SIG-M5 (cell line): ENCODE data around the gene DEUP1.

ENCODE experiments used
- DNase-seq: peaks from one replicate; lab custom pipeline; 2025; lab: John Stamatoyannopoulos, UW

Gene DEUP1

GRCh38 chr11:93480256-93480655 lies 149.7 kb downstream of the DEUP1 start:
- DNase-seq, result no peak

- DNase-seq, result no peak
These were observed 150.2 kb downstream of the DEUP1 start for GRCh38 chr11:93480756-93481155.

DNA sequence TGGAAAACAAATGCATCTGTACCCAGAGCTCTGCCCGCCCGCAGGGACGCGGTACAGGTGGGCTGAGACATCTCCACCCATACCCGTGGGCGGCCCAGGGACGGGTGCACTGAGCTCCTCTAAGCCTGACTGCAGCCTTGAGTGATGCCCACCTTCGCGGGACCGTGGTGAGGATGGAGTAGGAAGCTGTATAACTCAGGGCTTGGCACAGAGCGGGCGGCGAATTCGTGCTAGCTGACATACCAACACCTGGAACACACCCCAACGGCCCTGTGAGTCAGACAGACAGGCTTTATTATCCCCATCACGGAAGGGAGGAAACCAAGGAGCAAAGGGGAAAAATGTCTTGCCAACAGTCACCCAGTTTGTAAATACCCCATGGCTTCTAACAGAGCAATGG lies 150.7 kb downstream of the DEUP1 start:
- no peak for DNase-seq

GRCh38 chr11:93481696-93482095 lies 151.2 kb downstream of the DEUP1 start:
- DNase-seq, result no peak

DNA sequence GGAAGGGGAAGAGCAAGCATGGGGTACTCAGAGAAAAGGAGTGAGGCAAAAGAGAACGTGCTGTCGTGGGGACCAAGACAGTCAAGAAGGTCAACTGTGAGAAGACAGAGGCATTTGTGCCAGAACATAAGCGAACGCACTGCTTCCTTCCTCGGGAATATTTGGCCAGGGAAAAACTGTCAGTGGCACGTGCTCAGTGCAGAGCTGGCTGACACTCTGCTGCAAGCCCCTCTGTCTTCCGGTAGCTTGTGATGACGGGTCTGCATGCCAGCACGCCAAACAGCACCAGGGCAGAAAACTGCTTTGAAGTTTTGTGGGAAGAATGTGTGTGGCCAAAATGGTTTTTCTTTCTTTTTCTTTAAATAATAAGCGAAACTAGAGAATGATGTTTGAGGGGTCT lies 152.0 kb downstream of the DEUP1 start:
- DNase-seq, result no peak

DNA sequence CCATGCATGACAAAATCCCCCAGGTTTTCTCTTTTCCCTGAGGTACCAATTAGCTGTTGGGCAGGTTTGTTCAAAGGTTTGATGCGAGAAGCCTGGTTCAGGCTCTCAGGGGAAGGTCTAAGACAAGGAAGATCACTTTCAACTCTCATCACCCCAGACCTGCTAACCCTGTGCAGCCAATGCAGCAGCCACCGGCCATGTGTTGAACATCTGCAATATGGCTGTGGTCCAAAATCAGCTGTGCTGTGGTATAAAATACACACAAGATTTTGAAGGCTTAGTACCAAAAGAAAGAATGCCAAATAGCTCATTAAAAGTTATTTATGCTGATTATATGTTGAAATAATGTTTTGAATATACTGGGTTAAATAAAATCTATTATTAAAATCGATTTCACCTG lies 154.2 kb downstream of the DEUP1 start:
- no peak for DNase-seq

- DNase-seq, result no peak
These were observed 155.4 kb downstream of the DEUP1 start for GRCh38 chr11:93485983-93486382.

DNA sequence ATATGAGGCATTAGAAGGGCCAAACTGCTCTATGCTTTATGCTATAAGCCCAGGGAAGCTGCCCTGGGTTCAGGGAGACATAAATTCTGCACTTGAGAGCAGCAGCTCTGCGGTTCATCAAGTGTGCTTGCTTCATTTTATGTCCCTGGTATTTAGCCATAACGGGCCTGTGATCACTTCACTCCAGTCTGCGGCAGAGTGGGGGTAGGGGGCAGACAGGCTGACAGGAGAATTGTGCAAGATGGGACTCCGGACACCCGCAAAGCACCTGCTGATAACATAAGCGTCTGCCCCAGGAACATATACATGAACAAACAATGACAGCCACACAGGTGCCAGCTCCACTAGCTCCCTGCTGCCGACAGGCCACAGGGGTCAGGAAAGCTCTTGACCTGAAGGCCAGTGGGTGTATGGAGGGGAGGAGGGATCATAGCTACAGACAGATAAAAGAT lies 156.5 kb downstream of the DEUP1 start:
- DNase-seq, result no peak
